COR-L47 (cell line): ENCODE results near the gene CA10.

ENCODE experiments used
- DNase-seq: peaks from one replicate; lab custom pipeline; 2025; lab: John Stamatoyannopoulos, UW

The CA10 gene

DNA sequence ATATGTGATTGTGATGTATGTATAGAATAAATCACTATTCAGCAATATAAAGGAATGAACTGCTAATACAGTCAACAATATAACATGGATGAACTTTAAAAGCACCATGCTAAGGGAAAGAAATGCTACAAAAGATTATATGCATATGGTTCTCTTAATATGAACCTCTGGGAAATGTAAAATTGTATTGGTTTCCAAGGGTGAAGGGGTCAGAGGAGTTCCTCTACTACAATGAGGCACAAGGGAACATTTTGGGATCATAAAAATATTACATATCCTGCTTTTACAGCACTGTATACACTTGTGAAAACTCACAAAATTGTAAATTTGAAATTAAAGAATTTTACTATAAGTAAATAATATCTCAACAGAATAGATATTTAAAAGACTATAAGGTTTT lies 111.4 kb downstream of the CA10 start:
- no peak for DNase-seq

GRCh38 chr17:52041123-52041617 lies 117.3 kb downstream of the CA10 start:
- no peak for DNase-seq

DNA sequence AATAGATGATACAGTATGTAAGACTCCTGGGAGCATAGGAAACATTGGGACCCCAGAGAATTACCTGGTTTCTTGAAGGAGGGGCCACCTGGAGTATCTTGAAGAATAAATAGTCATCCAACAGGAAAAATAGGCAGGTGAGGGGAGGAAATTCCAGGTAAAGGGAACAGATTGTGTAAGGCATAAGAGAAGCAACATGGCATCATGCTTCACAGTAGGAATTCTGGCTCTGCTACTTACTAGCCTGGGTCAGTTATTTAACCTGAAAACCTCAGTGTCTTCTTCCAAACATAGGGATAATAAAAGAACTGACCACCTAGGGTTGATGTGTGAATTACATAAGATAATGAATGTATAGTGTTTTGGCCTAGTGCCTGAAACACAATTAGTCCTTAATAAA lies 122.1 kb downstream of the CA10 start:
- DNase-seq = no peak

- DNase-seq = no peak
Observed at GRCh38 chr17:52035336-52035915, 123.1 kb downstream of the CA10 start.

DNA sequence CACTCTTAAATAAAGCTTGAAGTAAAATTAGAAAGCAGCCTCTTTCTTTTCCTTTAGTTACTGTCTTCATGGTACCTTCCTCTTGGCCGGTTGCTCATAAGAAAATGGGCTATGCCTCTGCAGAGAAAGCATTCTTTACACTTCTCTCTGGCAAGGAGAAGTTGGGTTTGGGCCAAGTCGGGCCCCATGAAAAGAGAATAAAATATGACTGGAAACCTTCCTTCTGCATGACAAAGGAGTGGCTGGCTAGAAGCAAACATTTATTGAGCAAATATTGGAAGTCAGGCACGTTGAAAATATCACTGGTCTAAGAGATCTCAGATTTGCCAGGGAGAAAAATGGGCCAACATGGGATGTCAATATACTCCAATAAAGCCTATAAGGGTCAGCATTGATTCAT lies 126.1 kb downstream of the CA10 start:
- DNase-seq = no peak

DNA sequence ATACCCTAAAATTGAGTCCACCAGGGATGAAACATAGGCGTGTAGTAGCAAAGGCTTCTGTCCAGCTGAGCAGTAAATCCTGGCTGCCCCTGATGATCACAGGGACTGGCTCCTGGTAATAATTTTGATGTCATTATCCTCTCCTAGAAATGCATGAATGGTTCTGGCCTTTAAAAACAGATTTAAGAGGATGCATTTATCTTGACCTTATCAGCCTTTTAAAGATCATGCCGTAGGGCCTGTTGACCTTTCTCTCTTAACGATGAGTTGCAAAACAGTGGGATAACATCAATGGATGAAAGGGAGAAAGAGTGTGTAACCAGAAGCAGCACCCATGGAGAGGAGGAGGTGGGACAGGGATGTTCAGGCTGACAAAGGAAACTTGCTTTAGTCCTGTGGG lies 128.5 kb downstream of the CA10 start:
- DNase-seq = no peak

DNA sequence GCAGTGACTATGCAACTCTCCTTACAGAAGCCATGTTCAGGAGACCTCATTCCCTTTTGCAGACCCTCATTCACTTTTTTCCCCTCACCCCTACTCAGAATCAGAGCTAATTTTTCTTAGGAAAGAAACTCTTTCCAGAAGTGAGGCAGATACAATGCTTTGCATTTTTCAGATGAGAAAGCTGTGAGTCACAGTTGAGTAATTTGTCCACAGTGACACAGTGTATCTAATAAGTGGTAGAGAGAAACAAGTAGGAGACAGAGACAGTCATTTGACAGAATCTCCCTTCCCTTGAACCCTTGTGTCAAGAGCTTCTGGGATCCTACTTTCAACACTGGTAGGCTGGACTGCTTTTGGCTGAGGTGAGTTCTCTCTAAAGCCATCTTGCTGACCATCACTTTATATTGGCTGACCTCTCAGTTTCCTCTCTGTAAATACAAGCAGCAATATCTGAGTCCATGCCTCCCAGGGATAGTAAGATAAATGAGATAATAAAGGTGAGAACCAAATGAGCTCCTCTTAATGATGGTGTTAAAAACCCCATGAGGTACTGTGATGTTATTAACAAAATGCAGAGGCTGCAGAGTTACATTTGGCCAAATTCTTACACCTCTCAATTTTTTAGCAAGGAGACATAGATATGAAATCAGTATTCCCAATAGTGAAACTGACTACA lies 130.8 kb downstream of the CA10 start:
- DNase-seq = no peak

- no peak for DNase-seq
Observed at GRCh38 chr17:52027081-52027480, 131.4 kb downstream of the CA10 start.

- no peak for DNase-seq
Observed at GRCh38 chr17:52026075-52026474, 132.4 kb downstream of the CA10 start.

DNA sequence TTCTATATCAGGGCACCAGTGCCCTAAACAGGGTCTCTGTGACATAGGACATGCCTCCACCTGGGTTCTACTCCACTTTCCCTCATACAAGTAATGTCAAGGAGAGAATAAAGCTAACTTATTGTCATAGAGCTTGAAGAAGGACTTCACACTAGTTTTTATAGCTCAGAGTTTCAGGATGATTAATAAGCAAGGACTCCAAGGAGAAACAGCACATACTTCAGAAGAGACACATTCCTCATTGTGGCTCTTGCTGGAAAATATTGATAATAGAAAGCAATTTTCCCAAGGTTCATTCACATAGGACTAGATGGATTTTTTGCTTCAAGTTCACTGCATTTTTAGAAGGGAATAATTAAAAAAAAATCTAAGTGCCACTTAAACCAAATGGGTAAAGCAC lies 133.3 kb downstream of the CA10 start:
- DNase-seq = no peak

DNA sequence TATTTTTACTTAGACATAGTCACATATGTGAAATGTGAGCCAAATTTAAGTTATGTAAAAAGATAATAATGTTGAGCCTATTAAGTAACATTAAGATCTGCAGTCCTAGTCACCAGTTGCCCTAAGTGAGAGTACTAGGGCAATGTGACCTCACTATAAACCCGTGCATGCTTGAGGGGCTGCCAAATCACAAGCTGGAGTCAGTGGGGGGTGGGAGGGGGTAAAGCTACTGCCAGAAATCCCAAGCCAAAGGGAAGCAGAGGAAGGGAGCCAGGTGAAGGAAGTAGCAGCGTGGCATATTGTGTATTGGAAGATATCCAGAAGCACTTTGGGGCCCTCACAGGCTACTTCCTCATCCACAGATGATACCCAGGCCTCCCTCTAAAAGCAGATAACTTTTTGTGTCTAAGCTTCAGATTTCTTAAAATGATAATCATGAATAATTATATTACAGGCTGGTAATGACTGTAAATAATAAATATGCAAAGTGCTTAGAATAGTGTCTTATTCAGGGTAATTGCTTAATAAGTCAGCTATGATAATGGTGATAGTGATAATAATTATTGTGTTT lies 134.1 kb downstream of the CA10 start:
- no peak for DNase-seq

- no peak for DNase-seq
Observed at GRCh38 chr17:52011064-52011463, 147.4 kb downstream of the CA10 start.

DNA sequence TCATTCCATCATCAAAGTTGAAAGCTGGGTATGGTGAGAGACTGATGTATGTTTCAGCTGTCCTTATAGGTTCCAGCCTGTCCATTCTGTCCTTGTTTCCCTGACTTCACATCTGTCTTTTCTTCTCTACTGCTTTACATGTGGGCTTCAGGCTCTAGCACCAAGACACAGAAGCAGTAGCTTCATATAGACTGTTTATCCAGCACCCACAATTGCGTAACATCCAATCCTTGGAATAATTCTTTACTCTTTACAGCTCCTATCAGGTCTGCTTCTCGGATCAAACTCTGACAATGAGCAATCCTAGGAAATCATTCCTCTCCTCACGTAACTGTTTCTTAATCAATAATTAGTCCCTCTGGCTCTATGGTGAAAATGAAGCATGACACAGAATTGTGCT lies 158.9 kb downstream of the CA10 start:
- DNase-seq = no peak

- no peak for DNase-seq
Observed at GRCh38 chr17:51997723-51998122, 160.8 kb downstream of the CA10 start.

- no peak for DNase-seq
Observed at GRCh38 chr17:51995797-51996403, 162.6 kb downstream of the CA10 start.

GRCh38 chr17:51992864-51993416 lies 165.6 kb downstream of the CA10 start:
- DNase-seq = no peak

DNA sequence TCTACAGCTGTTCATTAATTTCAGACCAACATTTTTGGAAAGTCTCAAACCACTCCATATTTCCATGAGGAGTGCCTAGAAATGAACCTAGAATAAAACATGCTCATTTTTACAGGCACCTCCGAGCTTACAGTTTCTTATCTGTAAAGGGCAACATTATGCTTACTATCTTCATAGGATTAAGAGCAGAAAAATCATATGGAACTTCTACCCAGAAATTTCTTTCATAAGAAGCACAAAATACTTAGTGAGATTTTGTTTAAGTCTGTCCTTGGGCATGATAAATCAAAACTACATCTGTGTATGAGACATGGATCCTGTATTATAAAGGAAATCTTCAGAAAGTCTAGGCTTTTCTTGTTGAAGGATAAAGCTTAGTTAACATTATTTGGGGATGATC lies 187.4 kb downstream of the CA10 start:
- DNase-seq = no peak

DNA sequence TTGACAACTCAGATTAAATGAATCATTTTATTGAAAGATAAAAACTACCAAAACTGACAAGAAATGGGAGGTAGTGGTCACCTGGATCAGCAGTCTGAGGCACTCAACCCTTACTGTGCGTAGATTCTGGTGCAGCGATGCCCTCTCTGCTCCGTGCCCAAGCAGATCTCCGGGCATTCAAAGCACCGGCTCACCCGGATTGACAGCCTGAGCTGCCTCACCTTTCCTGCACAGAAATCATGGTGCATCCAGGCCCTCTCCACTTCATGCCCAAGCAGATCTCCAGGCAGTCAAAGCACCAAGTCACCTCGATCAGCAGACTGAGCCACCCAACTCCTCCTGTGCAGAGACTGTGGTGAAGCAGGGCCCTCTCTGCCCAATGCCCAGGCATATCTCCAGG lies 196.8 kb downstream of the CA10 start:
- no peak for DNase-seq

GRCh38 chr17:51957786-51958185 lies 200.7 kb downstream of the CA10 start:
- DNase-seq = no peak

GRCh38 chr17:51955245-51955644 lies 203.3 kb downstream of the CA10 start:
- DNase-seq = no peak

DNA sequence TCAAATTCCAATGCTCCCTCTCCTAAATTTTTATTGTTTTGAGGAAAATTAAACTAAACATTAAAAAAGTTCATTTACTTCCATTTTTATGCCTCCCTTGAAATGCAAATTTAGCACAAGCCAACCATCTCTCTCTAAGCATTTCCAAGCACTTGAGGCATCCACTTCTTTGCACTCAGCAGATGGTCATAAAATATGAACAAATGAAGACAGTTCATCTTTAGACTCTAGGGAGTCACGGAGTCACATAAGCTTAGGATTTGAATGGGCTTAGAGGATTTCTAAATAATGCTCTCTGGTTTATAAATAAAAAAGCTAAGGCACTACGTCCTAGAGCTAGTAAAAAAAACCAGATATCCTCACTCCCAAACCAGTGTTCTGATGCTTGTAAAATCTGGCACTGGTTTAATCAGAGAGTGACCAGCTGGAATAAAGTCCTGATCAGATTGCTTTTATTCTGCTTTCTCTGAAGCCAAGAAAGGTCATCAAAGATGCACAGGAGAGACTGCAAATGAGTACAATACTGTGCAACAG lies 204.2 kb downstream of the CA10 start:
- no peak for DNase-seq

GRCh38 chr17:51951741-51952140 lies 206.8 kb downstream of the CA10 start:
- no peak for DNase-seq

DNA sequence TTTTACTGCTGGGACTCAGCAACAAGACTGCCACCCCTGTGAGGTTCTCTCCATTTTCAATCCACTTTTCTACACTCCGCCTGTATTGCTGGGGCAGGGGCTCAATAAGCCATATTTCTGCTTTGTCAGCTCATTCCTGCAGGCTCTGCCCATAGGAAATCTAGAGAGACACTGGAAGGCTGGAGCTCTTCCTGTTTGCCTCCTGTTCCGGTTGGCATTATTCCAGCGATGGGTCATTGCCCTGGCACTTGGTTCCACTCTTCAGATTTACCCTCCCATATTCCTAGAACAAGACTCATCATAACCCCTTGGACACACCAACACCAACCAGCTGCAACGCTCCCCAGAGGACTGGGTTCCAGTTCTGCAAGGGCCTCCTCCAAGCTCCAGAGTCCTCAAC lies 210.4 kb downstream of the CA10 start:
- DNase-seq = no peak
